Fibroblast of skin of abdomen (primary cell): ENCODE data around the gene AFF1.

Experiments used
- DNase-seq: peaks from one replicate; pipeline ENCODE4 v3.0.0-alpha.2; 2013

Gene AFF1

DNA sequence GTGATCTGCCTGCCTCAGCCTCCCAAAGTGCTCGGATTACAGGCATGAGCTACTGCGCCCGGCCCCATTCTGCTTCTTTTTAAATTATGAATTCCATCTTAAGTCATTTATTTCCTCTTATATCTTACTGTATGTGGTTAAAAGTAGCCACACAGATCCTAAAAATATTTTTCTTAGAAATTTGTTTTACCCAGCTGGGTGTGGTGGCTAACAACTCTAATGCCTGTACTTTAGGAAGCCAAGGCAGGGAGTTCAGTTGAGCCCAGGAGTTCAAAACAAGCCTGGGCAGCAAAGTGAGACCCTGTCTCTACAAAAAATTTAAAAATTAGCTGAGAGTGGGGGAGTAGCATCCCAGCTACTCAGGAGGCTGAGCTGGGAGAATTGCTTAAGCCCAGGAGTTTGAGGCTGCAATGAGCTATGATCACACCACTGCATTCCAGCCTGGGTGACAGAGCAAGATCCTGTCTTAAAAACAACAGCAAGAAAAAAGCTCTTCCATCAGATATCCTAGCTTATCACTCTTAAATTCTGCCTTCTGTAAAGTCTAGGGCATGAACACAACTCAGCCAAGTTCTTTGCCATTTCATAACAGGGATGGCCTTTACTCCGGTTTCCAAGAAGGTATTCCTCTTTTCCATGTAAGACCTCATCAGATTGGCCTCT is 15.1 kb upstream of the AFF1 start:
- DNase-seq = no peak

DNA sequence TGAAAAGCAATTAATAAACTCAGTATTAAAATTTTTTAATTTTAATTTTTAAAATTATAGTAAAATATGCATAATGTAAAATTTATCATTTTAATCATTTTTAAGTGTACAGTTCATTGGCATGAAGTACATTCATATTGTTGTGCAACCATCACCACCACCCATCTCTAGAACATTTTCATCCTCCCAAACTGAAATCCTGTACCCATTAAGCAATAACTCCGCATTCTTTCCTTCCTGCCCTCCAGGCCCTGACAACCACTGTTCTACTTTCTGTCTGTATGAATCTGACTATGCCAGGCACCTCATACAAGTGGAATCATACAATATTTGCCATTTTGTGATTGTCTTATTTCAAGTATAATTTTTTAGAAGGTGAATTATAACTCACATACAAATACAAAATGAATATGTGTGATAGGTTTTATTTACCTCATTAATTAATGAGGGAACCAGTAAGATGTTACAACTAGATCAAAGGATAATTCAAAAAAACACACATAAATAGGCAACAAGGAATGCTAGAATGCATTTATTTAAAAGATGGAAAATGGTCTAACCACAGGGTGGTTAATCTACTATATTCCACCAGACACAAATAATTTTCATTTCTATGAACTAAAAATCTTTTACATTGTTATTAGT is 13.1 kb upstream of the AFF1 start:
- no peak for DNase-seq

DNA sequence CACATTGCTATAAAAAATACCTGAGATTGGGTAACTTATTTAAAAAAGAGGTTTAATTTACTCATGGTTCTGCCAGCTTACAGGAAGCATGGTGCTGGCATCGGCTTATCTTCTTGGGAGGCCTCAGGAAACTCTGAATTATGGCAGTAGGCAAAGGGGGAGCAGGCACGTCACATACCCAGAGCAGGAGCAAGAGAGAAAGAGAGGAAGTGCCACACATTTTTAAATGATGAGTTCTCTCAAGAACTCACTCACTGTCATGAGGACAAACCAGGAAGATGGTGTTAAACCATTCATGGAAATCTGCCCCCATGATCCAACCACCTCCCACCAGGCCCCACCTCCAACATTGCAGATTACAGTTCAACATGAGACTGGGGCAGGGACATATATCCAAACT is 10.0 kb upstream of the AFF1 start:
- DNase-seq = peak; percentile 91

DNA sequence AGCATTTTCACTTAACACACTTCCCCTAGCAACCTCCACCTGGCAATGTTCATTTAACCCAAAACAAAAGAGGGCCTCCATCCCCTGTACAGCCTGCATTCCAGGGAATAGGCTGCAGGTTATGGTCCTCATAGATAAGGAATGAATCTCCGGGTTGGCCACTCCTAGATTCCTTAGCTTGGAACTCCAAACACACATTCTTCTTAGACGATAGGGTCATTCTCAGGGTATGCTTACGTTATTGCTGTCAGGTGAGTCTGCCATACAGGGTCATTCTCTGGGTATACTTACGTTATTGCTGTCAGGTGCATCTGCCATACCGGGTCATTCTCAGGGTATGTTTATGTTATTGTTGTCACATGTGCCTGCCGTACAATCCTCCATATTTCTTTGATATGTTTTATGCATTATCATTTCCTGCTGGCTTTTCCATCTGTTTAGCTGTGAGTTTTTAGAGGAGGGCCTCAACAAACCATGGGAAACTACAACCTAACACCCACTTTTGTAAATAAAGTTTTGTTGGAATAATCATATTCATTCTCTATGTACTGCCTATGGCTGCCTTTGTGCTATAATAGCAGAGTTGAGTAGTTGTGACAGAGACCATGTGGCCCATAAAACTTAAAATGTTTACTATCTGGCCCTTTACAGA is 8.2 kb upstream of the AFF1 start:
- DNase-seq = no peak

DNA sequence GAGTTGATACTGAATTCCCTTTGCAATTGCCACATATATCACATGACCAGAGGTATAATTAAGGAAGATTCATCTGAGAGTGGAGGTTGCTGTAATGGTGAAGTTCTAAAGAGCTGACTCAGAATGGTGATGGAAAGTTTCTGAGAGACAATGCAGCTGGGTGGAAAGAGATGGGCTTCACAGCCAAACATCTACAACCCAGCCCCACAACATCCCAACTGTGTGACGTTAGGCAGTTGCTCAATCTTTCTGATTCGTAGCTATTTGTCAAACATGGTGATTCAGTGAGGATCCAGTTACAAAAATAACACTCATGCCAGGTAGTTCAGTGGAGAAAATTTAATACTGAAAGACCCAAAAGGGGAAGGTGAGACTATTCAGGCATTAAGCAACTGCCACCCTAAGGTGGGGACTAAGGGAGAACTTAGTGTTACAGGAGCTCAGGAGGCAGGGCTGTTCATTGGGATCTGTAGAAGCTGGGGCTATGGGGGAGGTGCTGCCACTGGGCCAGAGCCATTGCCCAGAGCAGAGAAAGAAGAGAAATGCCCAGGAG is 6.9 kb upstream of the AFF1 start:
- DNase-seq = peak; percentile 94

DNA sequence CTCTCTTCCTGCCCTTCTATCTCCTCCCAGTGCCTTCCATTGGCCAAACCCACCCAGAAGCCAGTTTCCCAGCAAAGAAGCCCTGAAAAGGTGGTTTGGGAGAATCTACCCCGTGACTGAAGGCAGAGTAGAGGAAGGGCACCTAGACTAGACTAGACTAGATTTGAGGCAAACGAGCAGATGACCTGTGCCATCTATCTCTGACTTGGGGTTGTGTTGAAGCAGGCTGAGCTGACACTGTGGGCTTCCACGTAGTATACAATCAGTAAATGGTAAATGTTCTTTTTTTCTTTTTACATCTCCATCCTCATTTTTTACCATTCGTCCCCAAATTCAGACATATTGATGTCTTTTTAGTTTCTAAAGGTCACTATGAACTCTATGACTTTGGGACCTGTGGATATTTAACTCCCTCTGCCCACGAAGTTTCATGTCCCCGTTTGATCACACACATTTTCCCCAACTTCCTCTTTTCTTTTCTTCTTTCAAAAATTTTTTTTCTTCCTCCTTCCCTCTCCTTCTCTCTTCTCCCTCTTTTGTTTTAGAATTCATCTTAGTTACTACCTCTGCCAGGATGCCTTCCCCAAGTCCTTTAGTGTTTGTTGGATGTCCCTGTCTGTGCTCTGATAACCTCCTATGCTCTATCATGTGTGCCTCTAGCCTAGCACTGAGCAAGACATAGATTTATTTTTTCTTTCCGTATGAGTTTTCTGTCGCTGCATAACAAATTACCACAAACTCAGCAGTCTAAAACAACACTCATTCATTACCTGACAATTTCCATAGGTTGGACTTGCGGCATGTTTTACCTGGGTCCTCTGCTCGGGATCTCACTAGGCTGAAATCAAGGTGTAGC is 6.2 kb upstream of the AFF1 start:
- no peak for DNase-seq

DNA sequence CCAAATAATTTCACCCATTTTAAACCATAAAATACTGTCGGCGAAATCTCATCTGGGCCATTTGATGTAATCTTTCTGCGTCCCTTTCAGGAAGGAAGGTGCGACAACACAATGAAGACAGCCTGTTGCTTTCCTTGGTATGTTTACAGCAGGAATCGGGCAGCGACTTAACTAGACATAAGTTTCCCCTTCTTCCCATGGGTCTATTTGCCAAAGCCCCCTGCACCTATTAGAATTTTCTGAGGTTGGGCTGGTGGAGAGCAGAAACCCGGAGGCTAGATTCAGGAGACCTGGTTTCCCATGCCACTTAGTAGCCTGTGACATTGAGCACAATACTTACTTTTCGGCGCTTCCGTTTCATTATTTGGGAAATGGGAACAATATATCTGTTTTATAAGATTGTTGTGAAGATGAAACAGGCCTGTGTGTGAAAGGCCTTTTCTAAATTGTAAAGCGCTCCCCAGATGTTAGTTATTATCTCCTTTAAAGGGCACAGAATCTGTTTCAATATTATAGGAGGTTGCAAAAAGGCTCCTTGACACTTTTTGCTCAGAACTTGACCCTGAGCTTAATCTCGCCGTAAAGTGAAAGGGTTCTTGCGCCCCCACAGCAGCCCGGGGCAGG is 552 bp upstream of the AFF1 start:
- no peak for DNase-seq

DNA sequence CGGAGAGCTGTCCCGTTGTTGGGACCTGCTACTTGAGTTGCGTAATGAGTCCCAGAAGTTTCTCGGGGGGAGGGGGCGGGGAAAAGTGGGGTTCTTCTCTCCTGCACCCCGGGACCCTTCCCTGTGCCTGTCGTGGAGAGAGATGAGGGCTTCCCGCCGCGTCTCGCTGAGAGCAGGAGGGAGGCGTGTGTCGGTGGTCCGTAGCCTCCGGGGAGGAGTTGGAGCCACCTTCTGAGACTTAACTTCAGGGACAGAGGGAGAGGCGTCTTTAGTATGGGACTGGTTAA is 698 bp downstream of the AFF1 start:
- no peak for DNase-seq

DNA sequence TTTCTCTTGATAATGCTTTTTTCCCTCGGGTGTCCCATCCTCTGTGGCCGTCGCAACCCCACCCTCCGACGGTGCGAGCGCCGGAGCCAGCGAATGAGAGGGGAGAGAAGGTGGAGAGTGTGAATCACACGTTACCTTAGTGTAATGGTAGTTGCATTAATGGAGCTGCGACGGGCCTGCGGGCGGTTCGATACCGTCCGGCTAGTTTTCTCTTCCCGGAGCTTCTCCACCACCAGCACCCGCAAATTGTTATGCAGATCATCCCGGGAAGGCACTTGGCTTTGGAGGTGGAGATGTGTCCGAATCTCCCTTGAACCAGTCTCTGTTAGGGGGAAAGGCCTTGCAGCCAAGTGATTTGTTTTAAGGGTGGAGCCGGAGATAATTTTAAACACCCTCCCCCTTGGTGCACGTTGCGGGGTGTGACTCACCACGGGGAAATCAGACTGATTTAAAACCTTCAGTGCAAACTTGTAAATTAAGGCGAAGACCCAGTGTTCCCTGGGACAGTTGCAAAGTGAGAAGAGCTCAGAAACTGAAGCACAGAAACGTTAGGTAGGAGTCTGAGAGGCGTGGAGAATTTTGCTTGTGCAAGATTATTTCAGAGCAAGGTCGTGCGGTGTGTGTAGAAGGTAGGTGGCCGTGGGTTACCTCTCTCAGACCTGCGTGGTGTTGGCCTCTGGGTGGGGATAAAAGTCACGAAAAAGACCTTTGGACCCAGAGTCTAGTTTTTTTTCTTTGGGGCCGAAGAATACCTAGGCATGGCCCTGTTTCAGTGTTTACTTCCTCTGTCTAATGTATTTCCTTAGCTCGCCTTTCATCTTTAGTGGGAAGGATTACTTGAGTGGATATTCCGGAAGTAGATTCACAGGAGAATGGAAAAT is 1.3 kb downstream of the AFF1 start:
- peak; percentile 57 for DNase-seq

DNA sequence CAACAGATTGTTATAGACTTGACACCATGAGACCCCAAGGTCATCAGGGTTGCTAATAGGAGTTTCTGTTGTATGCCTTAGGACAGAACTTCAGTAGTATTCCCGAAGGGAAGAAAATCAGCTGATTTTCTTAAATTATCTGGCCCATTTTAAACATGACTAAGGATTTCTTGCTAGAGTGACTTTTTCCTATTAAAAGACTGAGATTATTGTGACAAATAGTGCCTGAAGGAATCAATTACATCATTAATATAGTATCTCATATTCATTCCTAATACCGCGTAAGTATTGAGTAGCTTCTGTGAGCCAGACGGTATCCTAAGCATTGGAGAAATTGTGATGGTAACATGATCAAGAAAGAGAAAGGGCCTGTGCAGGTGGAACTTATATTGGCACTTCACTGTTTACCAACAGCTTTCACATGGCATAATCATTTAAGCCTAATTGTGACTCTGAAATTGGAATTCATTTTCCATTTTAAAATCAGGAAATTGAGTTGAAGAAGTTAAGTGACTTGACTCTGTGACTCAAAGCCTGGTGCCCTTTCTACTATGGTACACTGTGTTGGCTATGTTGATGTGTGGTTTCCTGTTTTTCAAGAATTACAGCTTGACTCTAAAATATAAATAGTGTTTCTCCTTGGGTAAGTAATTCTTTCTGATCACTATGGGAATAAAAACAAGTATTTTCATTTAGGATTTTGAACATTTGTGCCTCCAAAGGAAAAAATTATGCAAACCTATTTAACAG is 4.1 kb downstream of the AFF1 start:
- DNase-seq = no peak

DNA sequence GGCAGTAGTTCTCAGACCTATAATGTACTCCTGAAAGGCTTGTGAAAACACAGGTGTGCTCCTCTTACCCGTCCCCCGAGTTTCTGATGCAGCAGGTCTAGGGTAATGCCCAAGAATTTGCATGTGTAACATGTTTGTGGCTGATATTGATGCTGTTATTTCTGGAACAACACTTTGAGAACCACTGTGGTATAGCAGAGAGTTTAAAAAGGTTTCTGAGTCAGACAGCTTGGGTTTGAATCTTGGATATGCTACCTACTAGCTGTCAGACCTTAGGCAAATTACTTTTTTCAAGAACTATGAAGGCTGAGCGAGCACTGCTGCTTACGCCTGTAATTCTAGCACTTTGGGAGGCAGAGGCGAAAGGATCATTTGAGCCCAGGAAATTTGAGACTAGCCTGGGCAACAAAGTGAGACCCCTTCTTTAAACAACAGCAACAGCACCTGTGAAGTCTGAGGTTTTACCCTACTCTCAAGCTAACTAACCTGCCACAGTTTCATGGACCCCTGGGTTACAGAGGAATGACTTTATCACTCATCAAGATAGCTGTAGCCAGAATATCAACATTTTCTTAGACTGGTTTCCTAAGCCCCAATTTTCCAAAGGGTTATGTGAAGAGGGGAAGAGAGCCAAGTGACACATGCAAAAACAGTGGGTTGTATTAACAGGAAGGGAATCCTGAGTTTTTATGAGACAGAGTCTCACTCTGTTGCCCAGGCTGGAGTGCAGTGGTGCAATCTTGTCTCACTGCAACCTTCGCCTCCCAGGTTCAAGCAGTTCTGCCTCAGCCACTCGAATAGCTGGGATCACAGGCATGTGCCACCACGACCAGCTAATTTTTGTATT is 5.1 kb downstream of the AFF1 start:
- no peak for DNase-seq

DNA sequence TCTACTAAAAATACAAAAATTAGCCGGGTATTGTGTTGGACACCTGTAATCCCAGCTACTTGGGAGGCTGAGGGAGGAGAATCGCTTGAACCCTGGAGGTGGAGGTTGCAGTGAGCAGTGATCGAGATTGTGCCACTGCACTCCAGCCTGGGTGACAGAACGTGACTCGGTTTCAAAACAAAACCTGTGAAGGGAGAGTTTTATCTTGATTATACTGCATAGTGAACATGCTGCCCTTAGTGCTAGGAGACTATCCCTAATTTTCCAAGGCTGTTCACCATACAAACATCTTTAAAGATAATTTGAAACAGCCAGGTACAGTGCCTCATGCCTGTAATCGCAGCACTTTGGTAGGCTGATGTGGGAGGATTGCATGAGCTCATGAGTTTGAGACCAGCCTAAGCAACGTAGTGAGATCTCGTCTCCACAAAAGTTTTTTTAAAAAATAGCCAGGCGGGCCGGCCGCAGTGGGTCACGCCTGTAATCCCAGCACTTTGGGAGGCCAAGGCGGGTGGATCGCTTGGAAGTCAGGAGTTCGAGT is 6.2 kb downstream of the AFF1 start:
- DNase-seq = no peak

DNA sequence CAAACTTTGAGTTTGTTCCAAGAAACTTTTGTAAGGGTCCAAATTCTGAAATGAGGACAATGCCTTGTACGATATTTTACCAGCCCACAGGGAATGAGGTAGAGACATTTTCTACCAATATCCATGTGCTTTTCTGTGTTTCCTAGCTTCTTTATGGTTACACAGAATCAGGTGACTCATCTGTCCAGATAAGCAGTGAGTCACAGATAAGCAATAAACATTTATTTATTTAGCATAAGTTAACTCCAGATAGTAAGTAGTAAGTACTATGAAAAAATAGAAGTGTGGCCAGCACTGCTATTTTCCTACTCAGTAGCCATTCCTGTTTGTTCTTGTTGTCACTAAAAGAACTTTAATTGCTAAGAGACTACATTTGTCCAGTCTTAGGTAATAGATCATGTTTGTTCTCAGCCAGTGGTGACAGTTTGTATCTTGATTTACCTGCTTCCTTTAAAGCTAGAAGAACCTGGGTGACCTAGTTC is 7.4 kb downstream of the AFF1 start:
- DNase-seq = no peak

DNA sequence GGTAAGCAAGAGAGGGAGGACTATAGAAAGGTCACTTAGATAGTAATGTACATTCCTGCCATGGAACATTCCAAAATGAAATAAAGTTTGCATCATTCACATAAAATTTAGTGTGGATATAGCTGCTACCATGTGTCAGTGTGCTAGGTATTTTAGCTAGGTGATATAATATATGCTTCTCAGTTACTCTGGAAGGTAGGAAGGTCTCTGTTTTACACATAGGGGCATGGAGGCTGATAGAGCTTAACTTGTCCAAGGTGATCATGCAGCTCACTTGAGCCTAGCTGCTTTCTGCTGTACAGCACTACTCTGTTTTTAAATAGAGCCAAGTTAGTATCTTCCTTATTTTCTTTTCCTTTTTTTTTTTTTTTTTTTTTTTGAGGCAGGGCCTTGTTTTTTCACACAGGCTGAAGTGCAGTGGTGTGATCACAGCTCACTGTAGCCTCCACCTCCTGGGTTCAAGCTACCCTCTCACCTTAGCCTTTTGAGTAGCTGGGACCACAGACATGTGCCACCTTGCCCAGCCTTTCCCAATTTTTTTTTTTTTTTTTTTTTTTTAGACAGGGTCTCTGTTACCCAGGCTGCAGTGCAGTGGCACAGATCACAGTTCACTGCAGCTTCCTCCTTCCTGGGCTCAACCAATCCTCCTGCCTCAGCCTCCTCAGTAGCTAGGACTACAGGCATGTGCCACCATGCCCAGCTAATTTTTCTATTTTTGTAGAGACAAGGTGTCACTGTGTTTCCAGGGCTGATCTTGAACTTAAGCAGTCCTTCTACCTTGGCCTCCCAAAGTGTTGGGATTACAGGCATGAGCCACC is 10.4 kb downstream of the AFF1 start:
- DNase-seq = no peak

DNA sequence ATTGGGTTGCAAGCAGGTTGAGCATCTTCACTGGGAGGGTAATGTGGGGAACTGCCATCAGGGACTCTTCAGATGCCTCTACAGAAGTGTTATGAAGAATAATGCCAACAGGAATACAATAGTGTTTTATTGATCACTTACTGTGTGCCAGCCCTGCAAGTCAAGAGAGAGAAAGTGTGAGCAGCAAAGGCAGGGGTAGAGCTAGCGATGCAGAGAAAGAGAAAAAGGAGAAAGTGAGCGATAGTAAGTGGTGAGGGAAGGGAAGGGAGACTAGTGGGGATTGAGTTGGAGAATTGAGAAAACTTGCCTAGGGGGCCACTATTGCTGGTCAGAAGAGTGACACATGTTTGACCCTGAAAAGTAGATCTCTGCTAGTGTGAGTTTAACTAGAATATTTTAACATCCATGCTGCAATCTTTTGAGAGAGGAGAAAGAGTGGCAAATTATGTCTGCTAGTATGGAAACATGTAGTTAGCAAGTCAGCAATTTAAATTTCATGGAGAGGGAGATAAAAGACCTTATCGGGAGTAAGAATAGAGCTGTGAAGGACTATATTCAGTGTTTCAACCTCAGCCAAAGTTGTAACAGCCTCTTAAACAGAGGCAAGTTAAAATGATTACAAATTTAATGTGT is 12.2 kb downstream of the AFF1 start:
- DNase-seq = no peak

DNA sequence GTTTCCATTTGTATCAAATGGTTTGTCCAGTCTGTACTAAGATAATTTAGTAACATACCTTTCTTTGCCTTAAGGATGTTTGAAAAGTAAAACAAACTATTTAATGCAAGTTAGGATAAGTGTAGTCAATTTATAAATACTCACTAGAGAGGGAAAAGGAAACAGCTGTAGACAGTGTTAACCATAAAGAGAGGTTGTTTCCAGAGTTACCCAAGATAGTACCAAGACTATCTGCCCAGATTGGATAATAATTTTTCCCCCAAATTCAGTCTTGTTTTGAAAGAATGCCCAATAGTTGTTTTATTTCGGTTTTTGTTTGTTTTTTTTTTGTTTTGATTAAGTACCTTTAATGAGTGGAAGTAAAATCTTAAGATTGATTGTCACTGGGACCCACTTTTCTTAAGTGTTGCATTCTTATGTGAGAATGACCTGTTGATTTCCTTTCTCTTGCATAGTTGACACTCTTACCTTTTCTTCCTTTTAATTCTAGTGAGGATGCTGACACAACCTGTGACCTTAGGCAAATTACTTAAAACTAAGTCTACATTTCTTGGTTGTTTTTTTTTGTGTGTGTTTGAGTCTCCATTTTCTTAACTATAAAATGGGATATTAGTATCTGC is 12.8 kb downstream of the AFF1 start:
- no peak for DNase-seq

DNA sequence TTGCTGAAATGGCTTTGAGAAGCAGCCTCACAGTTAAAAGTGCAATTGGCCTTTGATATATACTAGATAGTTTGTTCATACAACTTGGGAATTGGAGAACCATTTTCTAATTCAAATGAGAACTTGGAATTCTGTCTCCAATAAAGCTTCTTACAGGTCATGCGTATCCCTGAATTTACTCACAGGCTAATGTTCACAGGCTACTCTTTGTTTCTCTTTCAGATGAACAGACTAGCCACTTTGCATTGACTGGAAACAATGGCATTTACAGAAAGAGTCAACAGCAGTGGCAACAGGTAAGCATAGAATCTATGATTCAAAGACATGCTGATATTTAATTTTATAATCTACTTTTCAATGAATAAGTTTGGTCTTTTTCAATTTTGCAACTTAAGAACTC is 13.5 kb downstream of the AFF1 start:
- DNase-seq = no peak
